SJSA1 (cell line): ENCODE measurements around the gene IL9. TPM values are rescaled to one million over a fixed set of nuclear protein-coding genes. Genes with fewer than 3 reads are reported as not detected.

Source experiments
- DNase-seq, 2 experiments: peaks; one replicate each; pipeline ENCODE4 v3.0.0-alpha.2; 2015 to 2020; ENCODE audit warnings: low spot score in 2 of 2, low read depth in 1 of 2
- H3K27ac ChIP-seq: fragments of 250-450 bp; sonication (Bioruptor Pico); 2 replicates; pipeline ENCODE4 v1.5.1; 2020; ENCODE audit warnings: mild to moderate bottlenecking, moderate library complexity
- H3K27me3 ChIP-seq: fragments of 250-450 bp; sonication (Bioruptor Pico); replicated peaks from 2 replicates; pipeline ENCODE4 v1.5.1; 2020; ENCODE audit warnings: mild to moderate bottlenecking, moderate library complexity
- H3K36me3 ChIP-seq: fragments of 250-450 bp; sonication (Bioruptor Pico); 2 replicates; pipeline ENCODE4 v1.5.1; 2020; ENCODE audit warnings: mild to moderate bottlenecking
- H3K4me1 ChIP-seq: fragments of 250-450 bp; sonication (Bioruptor Pico); replicated peaks from 2 replicates; pipeline ENCODE4 v1.6.1; 2021; ENCODE audit warnings: mild to moderate bottlenecking
- H3K4me3 ChIP-seq: fragments of 250-450 bp; sonication (Bioruptor Pico); 2 replicates; pipeline ENCODE4 v1.5.1; 2020; ENCODE audit warnings: mild to moderate bottlenecking
- H3K9me3 ChIP-seq: fragments of 250-450 bp; sonication (Bioruptor Pico); replicated peaks from 2 replicates; pipeline ENCODE4 v1.5.1; 2020; ENCODE audit warnings: mild to moderate bottlenecking
- total RNA-seq: library from RNA; depleted of rRNA; stranded (reverse); fragments of >200 nt; shearing (Covaris generic); gene quantifications from 2 replicates; pipeline ENCODE4 v1.2.3, GENCODE V29; 2014

IL9 gene
- total RNA-seq, 1 experiment from 2014 or later: not detected

DNA sequence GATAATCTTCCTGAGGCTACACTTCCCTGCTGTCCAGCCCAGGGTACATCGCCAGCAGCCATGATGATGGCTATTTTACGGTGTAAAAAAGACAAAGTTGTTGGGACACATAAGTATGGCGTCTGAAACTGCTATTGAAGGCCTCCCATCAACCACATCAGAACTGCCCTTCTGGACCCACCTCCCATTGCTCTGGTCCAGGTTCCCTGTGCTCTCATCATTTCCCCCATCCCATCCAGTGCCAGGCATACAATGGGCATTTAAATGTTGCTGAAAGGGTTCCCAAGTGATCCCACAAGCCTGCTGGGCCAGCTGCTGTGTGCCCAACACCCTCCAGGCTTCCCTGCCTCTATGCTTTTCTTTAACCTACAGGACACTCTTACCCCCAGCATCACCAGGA, 10.6 kb downstream of the IL9 start:
- no peaks in the 10 kb centered on the region for H3K36me3 ChIP-seq
- H3K27me3 ChIP-seq: no peaks in the 10 kb centered on the region
- H3K4me3 ChIP-seq: no peak overlapping the region
- no peak overlapping the region for H3K27ac ChIP-seq
- DNase-seq: no peak
- H3K4me1 ChIP-seq: peaks cover 11% of the 10 kb centered on the region; the same call in 1 of the 2 replicates
- no peaks in the 10 kb centered on the region for H3K9me3 ChIP-seq

DNA sequence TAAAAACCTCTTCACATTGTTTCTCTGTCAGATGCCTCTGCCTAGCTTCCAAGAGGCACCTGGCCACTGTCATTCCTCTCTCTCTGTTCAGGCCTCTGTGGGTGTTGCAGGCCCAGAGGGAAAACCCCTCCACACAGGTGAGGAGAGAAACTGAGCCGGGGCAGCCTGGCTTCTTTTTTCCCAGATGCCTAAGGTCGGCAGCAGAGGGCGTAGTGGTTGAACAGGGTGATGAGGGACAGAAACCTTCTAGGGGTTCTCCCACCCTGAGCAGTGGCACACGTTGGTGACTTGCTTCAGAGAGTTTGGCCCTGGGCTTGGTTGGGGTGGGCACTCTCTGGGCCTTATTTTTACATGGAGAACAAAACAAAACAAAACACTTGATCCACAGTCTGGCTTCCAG, 12.2 kb downstream of the IL9 start:
- DNase-seq: no peak
- H3K9me3 ChIP-seq: no peaks in the 10 kb centered on the region
- H3K27me3 ChIP-seq: no peaks in the 10 kb centered on the region
- H3K36me3 ChIP-seq: no peaks in the 10 kb centered on the region
- no peak overlapping the region for H3K4me3 ChIP-seq
- H3K4me1 ChIP-seq: peaks cover 11% of the 10 kb centered on the region; the same call in 1 of the 2 replicates
- no peak overlapping the region for H3K27ac ChIP-seq

DNA sequence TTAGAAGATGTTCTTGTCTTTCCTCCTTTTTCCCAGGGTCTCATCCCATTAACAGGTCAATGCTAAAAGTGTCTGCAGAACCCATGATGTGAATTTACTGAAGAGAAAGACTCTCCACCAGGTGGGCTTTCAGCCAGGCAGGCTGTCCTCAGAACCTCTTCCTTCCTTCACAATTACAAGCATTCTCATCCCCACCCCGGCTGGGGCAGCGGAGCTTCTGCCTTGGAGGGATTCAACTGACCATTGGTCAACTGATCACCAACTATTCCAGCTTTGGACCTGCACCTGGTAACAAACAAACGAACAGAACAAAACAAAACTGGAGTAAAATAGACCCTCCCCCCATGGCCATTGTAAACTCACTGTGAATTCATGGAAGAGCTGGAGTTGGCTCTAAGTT, 12.6 kb downstream of the IL9 start:
- Histone ChIP-seq H3K4me1 (peaks cover 11% of the 10 kb centered on the region; the same call in 1 of the 2 replicates), H3K27me3 (no peaks in the 10 kb centered on the region), H3K36me3 (no peaks in the 10 kb centered on the region), H3K27ac (no peak overlapping the region), H3K4me3 (no peak overlapping the region), H3K9me3 (no peaks in the 10 kb centered on the region)
- no peak for DNase-seq

DNA sequence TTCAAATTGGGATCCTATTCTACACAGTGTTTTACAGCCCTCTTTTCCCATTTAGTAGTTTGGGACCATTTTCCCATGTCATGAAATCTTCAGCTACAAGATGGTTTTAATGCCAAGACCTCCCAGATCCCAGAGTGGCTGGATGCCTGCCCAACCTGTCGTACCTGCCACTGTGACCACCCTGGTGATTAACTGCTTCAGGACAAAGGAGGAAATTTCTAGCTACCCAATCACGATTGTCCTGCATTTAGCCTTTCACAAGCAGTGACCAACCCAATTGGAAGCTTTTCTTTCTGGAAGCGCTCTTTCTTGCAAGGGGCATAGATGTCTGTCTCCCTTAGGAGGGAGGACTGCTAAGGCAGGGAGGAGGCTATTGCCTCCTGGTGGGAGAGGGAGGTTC, 13.8 kb downstream of the IL9 start:
- no peaks in the 10 kb centered on the region for H3K9me3 ChIP-seq
- H3K27ac ChIP-seq: no peak overlapping the region
- H3K4me1 ChIP-seq: peaks cover 11% of the 10 kb centered on the region; the same call in 1 of the 2 replicates
- no peaks in the 10 kb centered on the region for H3K36me3 ChIP-seq
- no peaks in the 10 kb centered on the region for H3K27me3 ChIP-seq
- no peak overlapping the region for H3K4me3 ChIP-seq
- peak in 1 of 2 experiments; percentile 25 for DNase-seq

DNA sequence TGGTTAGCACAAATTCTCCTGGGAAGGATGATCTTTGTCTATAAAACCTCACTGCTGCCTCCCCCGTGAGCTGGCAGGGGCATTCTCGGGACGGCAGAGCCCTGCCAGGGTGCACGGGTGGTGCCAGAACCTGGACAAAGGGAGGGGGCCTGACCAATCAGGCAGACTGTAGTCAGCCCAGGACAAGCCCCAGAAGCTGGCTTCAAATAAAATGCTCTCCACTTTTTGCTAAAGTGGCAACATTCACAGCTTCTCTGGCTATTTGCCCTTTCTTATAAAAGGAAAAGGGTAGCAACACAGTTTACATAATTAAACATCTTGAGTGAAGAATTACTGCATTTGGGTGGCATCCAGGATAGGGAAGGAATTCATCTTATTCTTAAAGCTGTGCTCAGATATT, 14.4 kb downstream of the IL9 start:
- Histone ChIP-seq H3K27ac (no peak overlapping the region), H3K36me3 (no peaks in the 10 kb centered on the region), H3K4me3 (no peak overlapping the region), H3K9me3 (no peaks in the 10 kb centered on the region), H3K27me3 (no peaks in the 10 kb centered on the region), H3K4me1 (peaks cover 11% of the 10 kb centered on the region; the same call in 1 of the 2 replicates)
- DNase-seq: peak in 1 of 2 experiments; percentile 21

DNA sequence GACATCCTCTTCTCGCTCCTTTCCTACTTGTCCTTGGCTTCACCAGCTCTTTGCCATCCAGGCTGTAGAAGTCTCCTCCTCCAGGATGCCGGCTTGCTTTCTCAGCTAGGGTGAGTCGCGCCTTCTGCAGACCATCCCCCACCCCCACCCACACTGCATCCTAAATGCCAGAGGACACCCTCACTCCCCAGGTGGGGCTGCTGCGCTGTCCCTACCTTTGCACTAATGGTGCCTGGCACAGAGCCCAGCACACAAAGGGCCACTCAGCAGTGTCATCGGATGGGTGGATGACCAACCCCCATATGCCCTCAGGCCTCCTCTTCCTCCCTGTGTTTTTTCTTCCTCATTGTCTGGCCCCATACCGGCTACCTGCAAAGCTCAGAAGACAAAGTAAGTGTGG, 14.8 kb downstream of the IL9 start:
- Histone ChIP-seq H3K9me3 (no peaks in the 10 kb centered on the region), H3K27me3 (peaks cover under 1% of the 10 kb centered on the region; the same call in 1 of the 2 replicates), H3K27ac (no peak overlapping the region), H3K36me3 (no peaks in the 10 kb centered on the region), H3K4me3 (no peak overlapping the region), H3K4me1 (peaks cover 11% of the 10 kb centered on the region; the same call in 1 of the 2 replicates)
- DNase-seq: peak in 1 of 2 experiments; percentile 10

DNA sequence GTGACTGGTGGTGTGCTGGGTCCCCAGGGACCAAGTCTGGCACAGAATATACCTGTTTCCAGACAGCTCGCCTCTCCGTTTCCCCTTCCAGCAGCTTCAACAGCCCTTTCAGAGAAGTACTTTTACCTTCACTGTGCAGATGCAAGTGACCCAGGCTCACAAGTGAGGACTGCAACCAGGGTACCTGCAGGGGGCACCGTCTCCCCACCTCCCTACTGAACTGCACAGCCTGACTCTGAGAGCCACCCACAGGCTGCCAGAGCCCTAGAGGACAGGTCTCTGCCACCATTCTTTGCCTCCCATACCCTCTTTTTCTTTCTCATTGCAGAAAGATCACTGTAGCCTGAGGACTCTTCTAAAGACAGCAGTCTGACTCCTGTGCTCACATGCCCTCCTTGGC, 15.4 kb downstream of the IL9 start:
- Histone ChIP-seq H3K27me3 (peaks cover 3% of the 10 kb centered on the region; the same call in 1 of the 2 replicates), H3K9me3 (no peaks in the 10 kb centered on the region), H3K4me1 (peaks cover 11% of the 10 kb centered on the region; the same call in 1 of the 2 replicates), H3K27ac (no peak overlapping the region), H3K4me3 (no peak overlapping the region), H3K36me3 (no peaks in the 10 kb centered on the region)
- peak in 1 of 2 experiments; percentile 17 for DNase-seq

DNA sequence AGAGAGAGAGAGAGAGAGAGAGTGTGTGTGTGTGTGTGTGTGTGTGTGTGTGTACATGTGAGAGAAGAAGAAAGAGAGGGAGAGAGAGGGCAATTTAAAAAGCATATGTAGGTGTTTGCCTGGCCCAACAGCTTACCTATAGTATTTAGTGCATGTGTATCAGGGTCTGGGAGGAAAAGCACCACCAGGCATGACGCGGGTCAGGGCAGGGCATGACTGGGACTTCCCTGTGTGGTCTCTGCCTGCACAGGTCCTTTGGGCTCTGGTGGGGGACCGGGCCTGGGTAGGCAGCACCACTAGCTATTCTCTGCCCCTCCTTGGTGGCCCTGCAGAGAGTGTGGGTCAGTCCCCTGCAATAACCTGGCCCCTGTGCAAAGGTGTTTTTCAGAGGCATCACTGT, 16.1 kb downstream of the IL9 start:
- no peaks in the 10 kb centered on the region for H3K36me3 ChIP-seq
- DNase-seq: no peak

DNA sequence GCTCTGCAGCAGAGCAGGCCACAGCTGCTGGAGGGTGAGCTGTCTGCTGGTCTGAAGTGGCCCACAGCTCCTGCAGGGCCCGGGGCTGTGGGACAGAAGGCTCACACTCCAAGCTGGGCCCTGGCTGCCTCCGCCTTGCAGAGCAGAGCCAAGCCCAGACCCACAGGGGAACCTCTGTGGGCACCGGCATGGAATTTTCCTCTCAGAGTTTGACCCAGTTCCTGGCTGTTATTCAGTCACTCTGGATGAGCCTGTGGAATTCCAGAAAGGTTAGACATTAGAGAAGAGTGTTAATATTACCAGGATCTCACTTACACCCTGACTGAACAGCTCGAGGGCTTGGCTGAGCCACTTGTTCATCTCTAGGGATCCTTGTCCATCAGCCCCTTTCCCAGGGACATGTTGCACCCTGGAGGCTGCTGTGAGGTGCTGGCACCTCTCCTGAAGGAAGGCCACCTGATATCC, 17.5 kb downstream of the IL9 start:
- no peak overlapping the region for H3K4me3 ChIP-seq
- no peaks in the 10 kb centered on the region for H3K36me3 ChIP-seq
- H3K4me1 ChIP-seq: peaks cover 11% of the 10 kb centered on the region; the same call in 1 of the 2 replicates
- H3K9me3 ChIP-seq: no peaks in the 10 kb centered on the region
- peak in 1 of 2 experiments; percentile 35 for DNase-seq
- peaks cover 8% of the 10 kb centered on the region; the same call in 1 of the 2 replicates for H3K27me3 ChIP-seq
- H3K27ac ChIP-seq: no peak overlapping the region

More for the DNA sequence above, 16.1 kb downstream of the IL9 start:
- Histone ChIP-seq H3K4me1 (peaks cover 11% of the 10 kb centered on the region; the same call in 1 of the 2 replicates), H3K27ac (no peak overlapping the region), H3K9me3 (no peaks in the 10 kb centered on the region), H3K4me3 (no peak overlapping the region), H3K27me3 (peaks cover 3% of the 10 kb centered on the region; the same call in 1 of the 2 replicates)

DNA sequence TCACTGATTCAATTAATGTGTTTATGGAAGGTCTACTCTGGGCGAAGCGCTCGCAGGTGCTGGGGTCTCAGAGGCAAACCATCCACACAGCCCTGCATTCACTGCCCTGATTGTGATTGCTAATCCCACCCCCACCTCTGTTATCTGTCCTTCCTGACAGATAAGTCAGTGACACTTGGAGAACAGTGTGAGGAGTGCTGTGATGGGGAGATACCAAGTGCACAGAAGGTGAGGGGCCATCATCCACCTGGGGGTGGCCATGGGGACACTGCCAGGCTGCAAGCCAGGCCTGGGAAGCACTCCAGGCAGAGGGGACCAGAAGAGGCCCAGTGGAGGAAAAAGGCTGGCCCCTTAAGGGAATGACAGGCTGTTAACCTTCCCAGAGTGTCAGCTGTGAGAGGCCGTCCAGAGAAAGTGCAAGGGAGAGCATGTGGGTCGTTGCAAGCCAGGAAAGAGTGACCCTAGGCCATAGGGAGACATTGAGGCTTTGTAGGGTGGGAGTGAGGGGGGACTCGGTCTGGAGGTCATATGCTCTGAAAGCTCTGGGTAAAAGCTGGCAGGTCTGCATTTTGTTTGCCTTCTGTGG, 18.0 kb downstream of the IL9 start:
- Histone ChIP-seq H3K27me3 (peaks cover 8% of the 10 kb centered on the region; the same call in 1 of the 2 replicates), H3K27ac (no peak overlapping the region), H3K4me1 (peaks cover 11% of the 10 kb centered on the region; the same call in 1 of the 2 replicates), H3K4me3 (no peak overlapping the region), H3K9me3 (no peaks in the 10 kb centered on the region), H3K36me3 (no peaks in the 10 kb centered on the region)
- no peak for DNase-seq

DNA sequence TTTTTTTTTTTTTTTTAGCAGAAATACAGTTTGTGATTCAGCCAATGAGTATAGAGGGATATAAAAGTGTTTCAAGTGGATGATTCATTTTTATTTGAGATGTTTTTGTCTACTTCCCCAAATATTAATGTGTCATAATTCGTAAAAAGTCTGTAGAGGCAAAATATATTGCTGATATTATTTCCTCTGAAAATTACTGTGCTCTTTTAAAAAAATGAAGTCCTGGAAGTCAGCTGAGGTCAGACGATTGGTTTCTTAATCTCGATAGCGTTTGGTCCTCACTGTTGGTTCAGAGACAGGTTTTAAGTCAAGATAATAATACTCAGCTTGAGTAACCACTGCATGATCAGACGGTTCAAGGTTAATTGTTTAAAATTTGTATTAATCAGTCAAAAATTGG, 19.5 kb downstream of the IL9 start:
- no peaks in the 10 kb centered on the region for H3K9me3 ChIP-seq
- H3K27me3 ChIP-seq: peaks cover 8% of the 10 kb centered on the region
- H3K27ac ChIP-seq: no peak overlapping the region
- no peaks in the 10 kb centered on the region for H3K36me3 ChIP-seq
- no peak overlapping the region for H3K4me3 ChIP-seq
- H3K4me1 ChIP-seq: peaks cover 5% of the 10 kb centered on the region; the same call in 1 of the 2 replicates
- DNase-seq: no peak

DNA sequence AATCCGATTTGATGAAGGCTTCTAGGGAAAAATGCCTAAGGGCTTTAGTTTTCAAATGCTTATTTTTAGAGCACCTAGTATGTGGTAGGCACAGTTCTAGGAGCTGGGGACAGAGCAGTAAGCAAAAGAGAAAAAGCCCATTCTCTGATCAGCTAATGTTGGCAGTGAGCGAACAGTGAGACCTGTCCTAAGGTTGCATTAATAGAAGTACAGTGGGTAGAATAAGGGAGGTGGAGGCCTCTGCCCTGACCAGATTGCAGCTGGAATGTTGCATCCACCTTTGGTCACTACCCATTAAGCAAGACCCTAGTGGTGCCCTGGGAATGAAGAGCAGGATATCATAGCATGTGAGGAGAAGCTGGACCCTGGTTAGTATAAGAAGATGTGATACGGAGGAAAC, 20.1 kb downstream of the IL9 start:
- Histone ChIP-seq H3K9me3 (no peaks in the 10 kb centered on the region), H3K27me3 (peaks cover 8% of the 10 kb centered on the region), H3K4me1 (no peaks in the 10 kb centered on the region; the same call in 1 of the 2 replicates), H3K36me3 (no peaks in the 10 kb centered on the region), H3K4me3 (no peak overlapping the region), H3K27ac (no peak overlapping the region)
- no peak for DNase-seq

DNA sequence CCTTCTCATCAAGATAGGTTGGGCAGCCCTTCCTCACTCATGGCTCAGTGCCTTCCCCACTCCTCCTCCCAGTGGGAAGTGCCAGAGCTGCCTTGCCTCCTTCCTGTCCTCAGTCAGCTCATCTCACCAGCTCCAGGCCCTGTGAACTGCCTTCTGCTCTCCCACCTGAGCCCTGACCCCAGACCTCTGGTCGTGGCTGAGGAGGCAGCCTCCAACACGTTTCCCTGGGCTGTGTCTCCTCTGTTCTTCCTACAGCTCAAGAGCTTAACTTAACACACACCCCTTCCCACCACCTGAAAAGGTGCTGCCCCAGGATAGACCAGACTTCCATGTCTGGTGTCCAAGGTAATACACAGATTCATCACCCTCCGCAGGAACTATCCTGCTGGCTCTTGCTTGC, 21.2 kb downstream of the IL9 start:
- peaks cover 8% of the 10 kb centered on the region for H3K27me3 ChIP-seq
- H3K9me3 ChIP-seq: no peaks in the 10 kb centered on the region
- H3K27ac ChIP-seq: no peak overlapping the region
- no peaks in the 10 kb centered on the region for H3K4me1 ChIP-seq
- no peak for DNase-seq
- H3K4me3 ChIP-seq: no peak overlapping the region
- H3K36me3 ChIP-seq: no peaks in the 10 kb centered on the region

DNA sequence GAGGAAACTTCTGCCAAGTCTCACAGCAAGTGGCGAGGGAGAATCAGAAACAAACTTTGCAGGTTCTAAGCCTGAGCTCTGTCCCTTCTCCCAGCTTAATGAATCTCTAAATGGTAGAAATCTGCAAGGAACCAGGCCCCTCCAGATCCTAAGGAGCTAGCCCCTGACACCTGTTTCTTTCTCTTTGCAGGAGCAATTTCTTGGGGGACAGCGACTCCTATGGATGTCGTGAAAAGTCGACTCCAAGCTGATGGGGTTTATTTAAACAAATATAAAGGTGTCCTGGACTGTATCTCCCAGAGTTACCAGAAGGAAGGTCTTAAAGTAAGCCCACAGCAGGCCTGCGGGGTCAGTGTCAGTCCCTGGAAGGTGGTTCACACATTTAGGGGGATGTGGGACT, 21.8 kb downstream of the IL9 start:
- Histone ChIP-seq H3K27ac (no peak overlapping the region), H3K27me3 (peaks cover 12% of the 10 kb centered on the region), H3K9me3 (no peaks in the 10 kb centered on the region), H3K4me1 (no peaks in the 10 kb centered on the region), H3K4me3 (no peak overlapping the region), H3K36me3 (no peaks in the 10 kb centered on the region)
- DNase-seq: no peak
